ENCODE results near the gene CCND1. TPM values are rescaled to one million over a fixed set of nuclear protein-coding genes. Genes with fewer than 3 reads are reported as not detected.

The CCND1 gene
- total and polyA plus RNA-seq, 2 of the 8 experiments (the other 6 are each of a cell fraction or from before 2014, with no cell fraction given), result 64.5 to 170 TPM

- TF ChIP-seq KDM4A (IDR thresholded peaks at IDR 0.05; ENCODE audit: low read depth, low read length, severe bottlenecking) (peak; percentile 12), TCF12 (IDR thresholded peaks at IDR 0.05; ENCODE audit: low read depth, low read length) (no peak), MAX (IDR thresholded peaks at IDR 0.05) (peak; percentile 85), KDM1A (IDR thresholded peaks at IDR 0.05; ENCODE audit: borderline replicate concordance, low read length) (peak; percentile 75; the same call in 1 of the 2 replicates), USF2 (IDR thresholded peaks at IDR 0.05; ENCODE audit: low read length) (0 out of 2 replicates have a peak, but pooled peaks have one; percentile 33)
Observed at GRCh38 chr11:69702769-69703452, 62.0 kb downstream of the CCND1 start (continued).

All from H1 (cell line).